HCT116 (cell line): ENCODE results near the gene NSF. TPM values are rescaled to one million over a fixed set of nuclear protein-coding genes. Genes with fewer than 3 reads are reported as not detected.

Experiments used
- ATAC-seq: fragments of 200-7000 bp; cut with Tn5 transposase; 2 replicates; pipeline ENCODE4 v1.9.1; 2020; ENCODE audit warnings: mild to moderate bottlenecking, moderate library complexity
- BruUV-seq: library from RNA; stranded (reverse); fragments of 400-500 nt; replicated peaks from 2 replicates; lab custom pipeline; 2021; lab: Mats Ljungman, UMichigan
- CTCF ChIA-PET: fragments of 300-600 bp; sonication (Branson Sonifier 250); formaldehyde crosslinking; loops from one replicate; lab custom pipeline; 2021; ENCODE audit warnings: antibody characterized with exemption; lab: Charles Lee
- POLR2A ChIA-PET: fragments of 300-600, 350-600 bp; sonication (Branson Sonifier 250); formaldehyde crosslinking; loops from one replicate; lab custom pipeline; 2021; ENCODE audit warnings: antibody characterized with exemption; lab: Charles Lee
- RAD21 ChIA-PET, 2 experiments: fragments of 300-600 bp; sonication (Branson Sonifier 250); formaldehyde crosslinking; loops; one replicate each; lab custom pipeline; 2023; ENCODE audit warnings: low total read pairs in 2 of 2; ENCODE audit not compliant: uncharacterized antibody in 2 of 2, unreplicated experiment in 2 of 2, low non-redundant PET in 1 of 2; lab: Charles Lee
- DNase-seq: peaks from one replicate; pipeline ENCODE4 v3.0.0-alpha.2; 2010; ENCODE audit warnings: low read depth, low spot score
- H2AFZ ChIP-seq: fragments of 200-600 bp; shearing (Covaris generic), sonication (generic); 2 replicates; pipeline ENCODE4 v1.6.1; 2017; ENCODE audit warnings: low read depth, mixed run types, mixed read lengths, antibody characterized with exemption, low read length; ENCODE audit not compliant: poor library complexity, severe bottlenecking
- H3K27ac ChIP-seq: 2 replicates; pipeline ENCODE4 v1.5.1; 2012; ENCODE audit warnings: low read depth, low read length
- H3K27me3 ChIP-seq: fragments of 200-600 bp; sonication (generic); 2 replicates; pipeline ENCODE4 v1.6.1; 2016; ENCODE audit warnings: mixed run types, low read length, mixed read lengths; ENCODE audit not compliant: insufficient read depth
- H3K36me3 ChIP-seq, 2 experiments: fragments of 200-500 bp in 1 of 2; fragments of 200-600 bp in 1 of 2; sonication (Bioruptor generic) in 1 of 2; sonication (generic) in 1 of 2; 2 replicates each; pipeline versions ENCODE4 v1.5.1 to v1.6.1; 2014 to 2016; ENCODE audit warnings: low read length in 2 of 2, inconsistent platforms in 1 of 2, mixed read lengths in 1 of 2, mixed run types in 1 of 2; ENCODE audit not compliant: insufficient read depth in 2 of 2, control insufficient read depth in 1 of 2
- H3K4me1 ChIP-seq, 2 experiments: fragments of 200-600 bp in 1 of 2; sonication (generic) in 1 of 2; 2 replicates each; pipeline versions ENCODE4 v1.5.1 to v1.6.1; 2012 to 2017; ENCODE audit warnings: low read length in 2 of 2, inconsistent platforms in 1 of 2, mild to moderate bottlenecking in 1 of 2, mixed read lengths in 1 of 2, mixed run types in 1 of 2, moderate library complexity in 1 of 2; ENCODE audit not compliant: insufficient read depth in 2 of 2, control insufficient read depth in 1 of 2
- H3K4me2 ChIP-seq: fragments of 200-600 bp; sonication (generic); 2 replicates; pipeline ENCODE4 v1.6.1; 2017; ENCODE audit warnings: mixed run types, low read length, mixed read lengths
- H3K4me3 ChIP-seq, 2 experiments: fragments of 200-600 bp in 1 of 2; sonication (generic) in 1 of 2; replicated peaks in 1 of 2; 2 replicates each; pipeline ENCODE4 v1.5.1; 2011 to 2016; ENCODE audit warnings: low read length in 2 of 2, control low read depth in 1 of 2, low read depth in 1 of 2, mild to moderate bottlenecking in 1 of 2, mixed read lengths in 1 of 2, mixed run types in 1 of 2
- H3K79me2 ChIP-seq: fragments of 200-600 bp; sonication (generic); 2 replicates; pipeline ENCODE4 v1.6.1; 2017; ENCODE audit warnings: mild to moderate bottlenecking, mixed run types, low read length, moderate library complexity, mixed read lengths; ENCODE audit not compliant: insufficient read depth
- H3K9ac ChIP-seq: fragments of 200-600 bp; sonication (generic); 2 replicates; pipeline ENCODE4 v1.6.1; 2016; ENCODE audit warnings: low read length, mixed read lengths
- H3K9me2 ChIP-seq: fragments of 200-600 bp; sonication (generic), shearing (Covaris generic); 2 replicates; pipeline ENCODE4 v1.6.1; 2017; ENCODE audit warnings: mixed run types, mild to moderate bottlenecking, moderate library complexity; ENCODE audit not compliant: insufficient read depth
- H3K9me3 ChIP-seq, 2 experiments: fragments of 200-500 bp in 1 of 2; fragments of 200-600 bp in 1 of 2; sonication (Bioruptor generic) in 1 of 2; sonication (generic) in 1 of 2; 2 replicates each; pipeline ENCODE4 v1.6.1; 2014 to 2017; ENCODE audit warnings: low read length in 2 of 2, mixed read lengths in 2 of 2, inconsistent platforms in 1 of 2, low read depth in 1 of 2, mild to moderate bottlenecking in 1 of 2, mixed run types in 1 of 2, moderate library complexity in 1 of 2; ENCODE audit not compliant: control insufficient read depth in 1 of 2, insufficient read depth in 1 of 2
- H4K20me1 ChIP-seq: fragments of 200-600 bp; sonication (generic), shearing (Covaris generic); 2 replicates; pipeline ENCODE4 v1.6.1; 2017; ENCODE audit warnings: mixed run types, mild to moderate bottlenecking, moderate library complexity; ENCODE audit not compliant: insufficient read depth
- ATF3 ChIP-seq: IDR thresholded peaks from 2 replicates; pipeline ENCODE4 v1.6.1; 2012
- CEBPB ChIP-seq: IDR thresholded peaks from 2 replicates; pipeline ENCODE4 v1.6.1; 2012; ENCODE audit warnings: low read depth
- ELF1 ChIP-seq: IDR thresholded peaks from 2 replicates; pipeline ENCODE4 v1.6.1; 2012; ENCODE audit warnings: low read depth, borderline replicate concordance
- EZH2 ChIP-seq: fragments of 200-600 bp; sonication (generic); IDR thresholded peaks from 2 replicates; pipeline ENCODE4 v1.6.1; 2017; ENCODE audit warnings: antibody characterized with exemption, mixed run types
- JUND ChIP-seq: IDR thresholded peaks from 2 replicates; pipeline ENCODE4 v1.6.1; 2012
- POLR2A ChIP-seq: IDR thresholded peaks from 2 replicates; pipeline ENCODE4 v1.7.0; 2011; ENCODE audit warnings: borderline replicate concordance; ENCODE audit not compliant: insufficient read depth, insufficient read length; ENCODE audit errors: extremely low read depth
- REST ChIP-seq: IDR thresholded peaks from 2 replicates; pipeline ENCODE4 v1.6.1; 2012; ENCODE audit warnings: low read depth
- SIN3A ChIP-seq: IDR thresholded peaks from 2 replicates; pipeline ENCODE4 v1.6.1; 2012; ENCODE audit warnings: low read depth
- TCF7L2 ChIP-seq: IDR thresholded peaks from 2 replicates; pipeline ENCODE4 v1.7.0; 2011; ENCODE audit warnings: borderline replicate concordance, inconsistent platforms; ENCODE audit not compliant: insufficient read depth, insufficient read length; ENCODE audit errors: extremely low read depth
- YY1 ChIP-seq: IDR thresholded peaks from 2 replicates; pipeline ENCODE4 v1.6.1; 2011; ENCODE audit warnings: low read length, low read depth, moderate library complexity, mild to moderate bottlenecking; ENCODE audit not compliant: insufficient replicate concordance; ENCODE audit errors: extremely low read depth
- intact Hi-C: fragments of 100-400 bp; cut with micrococcal nuclease; formaldehyde crosslinking; loops from 2 replicates; pipeline ENCODE4 v1.10.0; 2022
- total RNA-seq: library from RNA; stranded (reverse); gene quantifications from one replicate; pipeline ENCODE4 v1.2.1, GENCODE V29; 2021; ENCODE audit not compliant: unreplicated experiment

Gene NSF
- total RNA-seq, 1 experiment from 2014 or later = 61.1 TPM

- Histone ChIP-seq H2AFZ (no peak overlapping the region), H4K20me1 (no peaks in the 10 kb centered on the region), H3K4me3 (no peak overlapping the region), H3K79me2 (no peaks in the 10 kb centered on the region), H3K9ac (no peak overlapping the region), H3K9me2 (no peaks in the 10 kb centered on the region), H3K36me3 (no peaks in the 10 kb centered on the region), H3K27ac (no peak overlapping the region), H3K9me3 (no peaks in the 10 kb centered on the region), H3K4me1 (peaks cover 11 to 17% of the 10 kb centered on the region in 2 experiments), H3K4me2 (no peak overlapping the region), H3K27me3 (no peaks in the 10 kb centered on the region)
- no TSS peak for BruUV-seq
- ATAC-seq (no peak), DNase-seq (no peak)
- intact Hi-C loops = no loop called here
- ChIA-PET CTCF (no interaction called here), RAD21 (no interaction called here), POLR2A (no interaction called here)
- TF ChIP-seq SIN3A (no peak), REST (no peak), POLR2A (no peak), JUND (no peak), TCF7L2 (no peak), YY1 (no peak), EZH2 (no peak), ELF1 (no peak), ATF3 (no peak), CEBPB (no peak)
Observed at GRCh38 chr17:46738544-46738943, 148.1 kb downstream of the NSF start.
